Adipocyte (in vitro differentiated cells): Measurements from ENCODE around the gene TSC22D1.
"Not testable (repeated sequence)": the region's sequence is repeated elsewhere in the genome, so short reads cannot be mapped to it uniquely, and the experiment has no call there.

Experiments
- DNase-seq: peaks from one replicate; pipeline ENCODE4 v3.0.0-alpha.2; 2015; ENCODE audit warnings: low read depth
- H3K27me3 ChIP-seq: replicated peaks from 2 replicates; pipeline ENCODE4 v1.7.0; 2013; ENCODE audit warnings: mild to moderate bottlenecking, low read length, moderate library complexity; ENCODE audit not compliant: control insufficient read depth, insufficient read depth
- H3K36me3 ChIP-seq: 2 replicates; pipeline ENCODE4 v1.7.0; 2013; ENCODE audit warnings: low read length, mild to moderate bottlenecking, moderate library complexity; ENCODE audit not compliant: control insufficient read depth, insufficient read depth, severe bottlenecking
- H3K4me1 ChIP-seq: 2 replicates; pipeline ENCODE4 v1.7.0; 2013; ENCODE audit warnings: mild to moderate bottlenecking, low read length, moderate library complexity; ENCODE audit not compliant: control insufficient read depth, insufficient read depth
- H3K4me3 ChIP-seq: 2 replicates; pipeline ENCODE4 v1.7.0; 2013; ENCODE audit warnings: mild to moderate bottlenecking, low read length, moderate library complexity
- H3K9ac ChIP-seq: 2 replicates; pipeline ENCODE4 v1.7.0; 2013; ENCODE audit warnings: mild to moderate bottlenecking, low read length, moderate library complexity
- H3K9me3 ChIP-seq: 2 replicates; pipeline ENCODE4 v1.7.0; 2013; ENCODE audit warnings: mild to moderate bottlenecking, low read length, moderate library complexity; ENCODE audit not compliant: control insufficient read depth

Gene TSC22D1

GRCh38 chr13:44573071-44573470 lies 3.1 kb downstream of the TSC22D1 start:
- H3K9ac ChIP-seq = peak overlapping the region; percentile 54
- no peak for DNase-seq
- peaks cover 47% of the 10 kb centered on the region for H3K4me1 ChIP-seq
- peak overlapping the region; percentile 94 for H3K4me3 ChIP-seq
- H3K36me3 ChIP-seq = no peaks in the 10 kb centered on the region
- H3K27me3 ChIP-seq = no peaks in the 10 kb centered on the region
- no peaks in the 10 kb centered on the region for H3K9me3 ChIP-seq

GRCh38 chr13:44566601-44567000 lies 9.5 kb downstream of the TSC22D1 start:
- peaks cover 16% of the 10 kb centered on the region for H3K4me1 ChIP-seq

GRCh38 chr13:44565881-44566280 lies 10.2 kb downstream of the TSC22D1 start:
- no peak overlapping the region for H3K9ac ChIP-seq
- DNase-seq = no peak
- peak overlapping the region; percentile 6 for H3K4me3 ChIP-seq

More at GRCh38 chr13:44566601-44567000, 9.5 kb downstream of the TSC22D1 start:
- Histone ChIP-seq H3K36me3 (peaks cover 8% of the 10 kb centered on the region), H3K4me3 (no peak overlapping the region), H3K9ac (no peak overlapping the region), H3K9me3 (no peaks in the 10 kb centered on the region), H3K27me3 (no peaks in the 10 kb centered on the region)
- no peak for DNase-seq

GRCh38 chr13:44564936-44565335 lies 11.2 kb downstream of the TSC22D1 start:
- H3K4me1 ChIP-seq = peaks cover 11% of the 10 kb centered on the region
- no peak for DNase-seq
- H3K9ac ChIP-seq = no peak overlapping the region
- no peaks in the 10 kb centered on the region for H3K27me3 ChIP-seq
- H3K4me3 ChIP-seq = no peak overlapping the region
- no peaks in the 10 kb centered on the region for H3K9me3 ChIP-seq
- H3K36me3 ChIP-seq = peaks cover 8% of the 10 kb centered on the region

More at GRCh38 chr13:44565881-44566280, 10.2 kb downstream of the TSC22D1 start:
- Histone ChIP-seq H3K9me3 (no peaks in the 10 kb centered on the region), H3K4me1 (peaks cover 13% of the 10 kb centered on the region), H3K36me3 (peaks cover 8% of the 10 kb centered on the region), H3K27me3 (no peaks in the 10 kb centered on the region)

- H3K4me1 ChIP-seq, H3K27me3 ChIP-seq, DNase-seq, H3K9me3 ChIP-seq, H3K9ac ChIP-seq, H3K4me3 ChIP-seq: not testable (repeated sequence)
- H3K36me3 ChIP-seq = peaks cover 12% of the 10 kb centered on the region
Observed at GRCh38 chr13:44562853-44563252, 13.3 kb downstream of the TSC22D1 start.

- Histone ChIP-seq H3K4me1 (peaks cover 9% of the 10 kb centered on the region), H3K4me3 (no peak overlapping the region), H3K9me3 (no peaks in the 10 kb centered on the region), H3K9ac (no peak overlapping the region), H3K27me3 (no peaks in the 10 kb centered on the region), H3K36me3 (peaks cover 15% of the 10 kb centered on the region)
- DNase-seq = no peak
Observed at GRCh38 chr13:44561351-44561750, 14.8 kb downstream of the TSC22D1 start.

- DNase-seq = no peak
- H3K9ac ChIP-seq = no peak overlapping the region
- peaks cover 6% of the 10 kb centered on the region for H3K4me1 ChIP-seq
- H3K9me3 ChIP-seq = no peaks in the 10 kb centered on the region
- peaks cover 21% of the 10 kb centered on the region for H3K36me3 ChIP-seq
- H3K4me3 ChIP-seq = no peak overlapping the region
- H3K27me3 ChIP-seq = no peaks in the 10 kb centered on the region
Observed at GRCh38 chr13:44557986-44558385, 18.1 kb downstream of the TSC22D1 start.

GRCh38 chr13:44555207-44555606 lies 20.9 kb downstream of the TSC22D1 start:
- Histone ChIP-seq H3K27me3 (no peaks in the 10 kb centered on the region), H3K4me1 (no peaks in the 10 kb centered on the region), H3K36me3 (peaks cover 37% of the 10 kb centered on the region), H3K9ac (no peak overlapping the region), H3K9me3 (no peaks in the 10 kb centered on the region), H3K4me3 (no peak overlapping the region)
- DNase-seq = no peak

- Histone ChIP-seq H3K9ac (no peak overlapping the region), H3K27me3 (no peaks in the 10 kb centered on the region), H3K9me3 (no peaks in the 10 kb centered on the region), H3K4me3 (no peak overlapping the region), H3K4me1 (no peaks in the 10 kb centered on the region), H3K36me3 (peaks cover 26% of the 10 kb centered on the region)
- DNase-seq = no peak
Observed at GRCh38 chr13:44549476-44549875, 26.7 kb downstream of the TSC22D1 start.

GRCh38 chr13:44546164-44546563 lies 30.0 kb downstream of the TSC22D1 start:
- no peak overlapping the region for H3K4me3 ChIP-seq
- no peaks in the 10 kb centered on the region for H3K9me3 ChIP-seq
- H3K27me3 ChIP-seq = no peaks in the 10 kb centered on the region
- H3K4me1 ChIP-seq = no peaks in the 10 kb centered on the region
- no peak overlapping the region for H3K9ac ChIP-seq
- peaks cover 7% of the 10 kb centered on the region for H3K36me3 ChIP-seq
- DNase-seq = no peak

- no peaks in the 10 kb centered on the region for H3K9me3 ChIP-seq
Observed at GRCh38 chr13:44543369-44543768, 32.8 kb downstream of the TSC22D1 start.

GRCh38 chr13:44542361-44542760 lies 33.8 kb downstream of the TSC22D1 start:
- Histone ChIP-seq H3K36me3 (peaks cover 39% of the 10 kb centered on the region), H3K9ac (no peak overlapping the region), H3K9me3 (no peaks in the 10 kb centered on the region), H3K27me3 (no peaks in the 10 kb centered on the region), H3K4me1 (no peaks in the 10 kb centered on the region), H3K4me3 (no peak overlapping the region)
- no peak for DNase-seq

More at GRCh38 chr13:44543369-44543768, 32.8 kb downstream of the TSC22D1 start:
- no peak overlapping the region for H3K9ac ChIP-seq
- no peak overlapping the region for H3K4me3 ChIP-seq
- no peaks in the 10 kb centered on the region for H3K4me1 ChIP-seq
- H3K27me3 ChIP-seq = no peaks in the 10 kb centered on the region
- peaks cover 29% of the 10 kb centered on the region for H3K36me3 ChIP-seq
- DNase-seq = no peak
